ENCODE measurements around the gene ATCAY.

DNA sequence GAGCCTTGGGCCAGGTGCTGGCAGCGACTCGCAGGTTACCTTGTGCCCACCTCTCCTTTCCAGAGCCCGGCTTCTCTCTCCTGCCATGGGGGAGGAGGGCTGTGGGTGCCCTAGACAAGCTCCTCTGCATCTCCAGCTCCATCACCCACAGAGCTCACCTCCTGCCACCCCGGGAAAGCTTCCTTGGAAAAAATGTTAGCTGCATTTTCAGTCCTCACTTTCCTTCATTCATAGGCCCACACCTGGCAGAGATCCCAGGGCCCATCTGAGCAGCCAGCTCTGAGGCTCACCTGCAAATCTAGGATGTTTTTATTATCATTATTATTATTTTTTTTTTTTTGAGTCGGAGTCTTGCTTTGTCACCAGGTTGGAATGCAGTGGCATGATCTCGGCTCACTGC, 48.5 kb upstream of the ATCAY start:
- TF ChIP-seq CTCF (IDR thresholded peaks at IDR 0.05), result no peak
- no peak for TF ChIP-seq POLR2A (IDR thresholded peaks at IDR 0.05)
